ENCODE data around the gene NCKAP5.

NCKAP5 gene

GRCh38 chr2:133177196-133177595 is 391.1 kb downstream of the NCKAP5 start:
- no peak for FAIRE-seq

GRCh38 chr2:133175926-133176325 is 392.3 kb downstream of the NCKAP5 start:
- no peak for FAIRE-seq

- no peak for FAIRE-seq
Observed at GRCh38 chr2:133173224-133173623, 395.0 kb downstream of the NCKAP5 start.

GRCh38 chr2:133171393-133172004 is 396.8 kb downstream of the NCKAP5 start:
- no peak for FAIRE-seq

GRCh38 chr2:133169274-133169912 is 398.9 kb downstream of the NCKAP5 start:
- FAIRE-seq: no peak

GRCh38 chr2:133167990-133168389 is 400.3 kb downstream of the NCKAP5 start:
- no peak for FAIRE-seq

GRCh38 chr2:133167223-133167622 is 401.0 kb downstream of the NCKAP5 start:
- no peak for FAIRE-seq

GRCh38 chr2:133166031-133166430 is 402.2 kb downstream of the NCKAP5 start:
- no peak for FAIRE-seq

GRCh38 chr2:133163111-133163510 is 405.2 kb downstream of the NCKAP5 start:
- FAIRE-seq: no peak

- FAIRE-seq: no peak
Observed at GRCh38 chr2:133158442-133158841, 409.8 kb downstream of the NCKAP5 start.

- FAIRE-seq: no peak
Observed at GRCh38 chr2:133158024-133158423, 410.2 kb downstream of the NCKAP5 start.

GRCh38 chr2:133157141-133157540 is 411.1 kb downstream of the NCKAP5 start:
- no peak for FAIRE-seq

- FAIRE-seq: no peak
Observed at GRCh38 chr2:133152801-133153200, 415.5 kb downstream of the NCKAP5 start.

GRCh38 chr2:133148187-133148586 is 420.1 kb downstream of the NCKAP5 start:
- no peak for FAIRE-seq

- FAIRE-seq: no peak
Observed at GRCh38 chr2:133146893-133147292, 421.4 kb downstream of the NCKAP5 start.

- no peak for FAIRE-seq
Observed at GRCh38 chr2:133143645-133144044, 424.6 kb downstream of the NCKAP5 start.

- no peak for FAIRE-seq
Observed at GRCh38 chr2:133142087-133142486, 426.2 kb downstream of the NCKAP5 start.

- no peak for FAIRE-seq
Observed at GRCh38 chr2:133140620-133141019, 427.6 kb downstream of the NCKAP5 start.

- no peak for FAIRE-seq
Observed at GRCh38 chr2:133139847-133140533, 428.3 kb downstream of the NCKAP5 start.

- no peak for FAIRE-seq
Observed at GRCh38 chr2:133138693-133139092, 429.6 kb downstream of the NCKAP5 start.

GRCh38 chr2:133135035-133135654 is 433.1 kb downstream of the NCKAP5 start:
- no peak for FAIRE-seq

- FAIRE-seq: no peak
Observed at GRCh38 chr2:133130548-133131246, 437.6 kb downstream of the NCKAP5 start.

- no peak for FAIRE-seq
Observed at GRCh38 chr2:133124446-133124845, 443.8 kb downstream of the NCKAP5 start.
